Measurements from ENCODE around the gene ITGA3. TPM values are rescaled to one million over a fixed set of nuclear protein-coding genes. Genes with fewer than 3 reads are reported as not detected.

Gene ITGA3
- total RNA-seq, 6 experiments from 2014 or later = 272 to 319 (median 288) TPM

- Mint-ChIP-seq H3K27ac (no peak overlapping the region), H3K9me3 (peaks cover 15% of the 10 kb centered on the region), H3K27me3 (ENCODE audit: insufficient read depth) (peaks cover 13% of the 10 kb centered on the region), H3K4me3 (no peak overlapping the region), H3K36me3 (ENCODE audit: low read depth) (peaks cover 6% of the 10 kb centered on the region; the same call in 1 of the 2 replicates), H3K4me1 (ENCODE audit: low read depth) (peaks cover 30% of the 10 kb centered on the region)
- TF ChIP-seq CTCF (IDR thresholded peaks at IDR 0.05) = no peak
- no peak for DNase-seq
Observed at GRCh38 chr17:50018909-50019308, 37.0 kb upstream of the ITGA3 start.

- H3K36me3 Mint-ChIP-seq (ENCODE audit: low read depth) = no peaks in the 10 kb centered on the region
- H3K27me3 Mint-ChIP-seq (ENCODE audit: insufficient read depth) = peaks cover 8% of the 10 kb centered on the region
Observed at GRCh38 chr17:50020841-50021599, 34.9 kb upstream of the ITGA3 start.

GRCh38 chr17:50021681-50022370, 34.1 kb upstream of the ITGA3 start:
- Mint-ChIP-seq H3K27me3 (ENCODE audit: insufficient read depth) (peaks cover 8% of the 10 kb centered on the region), H3K9me3 (no peaks in the 10 kb centered on the region), H3K36me3 (ENCODE audit: low read depth) (no peaks in the 10 kb centered on the region), H3K27ac (no peak overlapping the region), H3K4me1 (ENCODE audit: low read depth) (peaks cover 36% of the 10 kb centered on the region), H3K4me3 (no peak overlapping the region)
- no peak for DNase-seq
- no peak for TF ChIP-seq CTCF (IDR thresholded peaks at IDR 0.05)

More at GRCh38 chr17:50020841-50021599, 34.9 kb upstream of the ITGA3 start:
- Mint-ChIP-seq H3K4me3 (no peak overlapping the region), H3K9me3 (no peaks in the 10 kb centered on the region), H3K27ac (no peak overlapping the region), H3K4me1 (ENCODE audit: low read depth) (peaks cover 30% of the 10 kb centered on the region)
- no peak for DNase-seq
- TF ChIP-seq CTCF (IDR thresholded peaks at IDR 0.05) = no peak

- H3K27me3 Mint-ChIP-seq (ENCODE audit: insufficient read depth) = peaks cover 7% of the 10 kb centered on the region
- H3K9me3 Mint-ChIP-seq = no peaks in the 10 kb centered on the region
- DNase-seq = peak; percentile 42
- peaks cover 44% of the 10 kb centered on the region for H3K4me1 Mint-ChIP-seq (ENCODE audit: low read depth)
- peak overlapping the region; percentile 12; the same call in 1 of the 2 replicates for H3K27ac Mint-ChIP-seq
- H3K4me3 Mint-ChIP-seq = no peak overlapping the region
- no peak for TF ChIP-seq CTCF (IDR thresholded peaks at IDR 0.05)
- no peaks in the 10 kb centered on the region for H3K36me3 Mint-ChIP-seq (ENCODE audit: low read depth)
Observed at GRCh38 chr17:50022463-50023130, 33.3 kb upstream of the ITGA3 start.

GRCh38 chr17:50023520-50023919, 32.4 kb upstream of the ITGA3 start:
- H3K36me3 Mint-ChIP-seq (ENCODE audit: low read depth) = no peaks in the 10 kb centered on the region
- DNase-seq = no peak
- TF ChIP-seq CTCF (IDR thresholded peaks at IDR 0.05) = no peak
- H3K27ac Mint-ChIP-seq = no peak overlapping the region
- peaks cover 4% of the 10 kb centered on the region for H3K27me3 Mint-ChIP-seq (ENCODE audit: insufficient read depth)
- H3K4me3 Mint-ChIP-seq = no peak overlapping the region
- no peaks in the 10 kb centered on the region for H3K9me3 Mint-ChIP-seq
- H3K4me1 Mint-ChIP-seq (ENCODE audit: low read depth) = peaks cover 53% of the 10 kb centered on the region

All from HFFc6 (cell line).